ENCODE data around the gene ZNF202.

ZNF202 gene

GRCh38 chr11:123684601-123685000, 56.9 kb downstream of the ZNF202 start:
- H3K4me1 ChIP-seq (ENCODE audit: control insufficient read depth, insufficient read depth, low read length, unreplicated experiment), result no peaks in the 10 kb centered on the region
- H3K27ac ChIP-seq (ENCODE audit: low read depth, low read length), result no peak overlapping the region
- H2AFZ ChIP-seq (ENCODE audit: low read length, unreplicated experiment), result no peak overlapping the region
- H3K27me3 ChIP-seq (ENCODE audit: insufficient read depth, low read length), result peaks cover 81% of the 10 kb centered on the region
- no peak overlapping the region for H3K4me3 ChIP-seq (ENCODE audit: low read depth, low read length)
- H3K36me3 ChIP-seq (ENCODE audit: insufficient read depth, low read length), result no peaks in the 10 kb centered on the region
- no peaks in the 10 kb centered on the region for H3K79me2 ChIP-seq (ENCODE audit: control insufficient read depth, insufficient read depth, low read length, unreplicated experiment)

DNA sequence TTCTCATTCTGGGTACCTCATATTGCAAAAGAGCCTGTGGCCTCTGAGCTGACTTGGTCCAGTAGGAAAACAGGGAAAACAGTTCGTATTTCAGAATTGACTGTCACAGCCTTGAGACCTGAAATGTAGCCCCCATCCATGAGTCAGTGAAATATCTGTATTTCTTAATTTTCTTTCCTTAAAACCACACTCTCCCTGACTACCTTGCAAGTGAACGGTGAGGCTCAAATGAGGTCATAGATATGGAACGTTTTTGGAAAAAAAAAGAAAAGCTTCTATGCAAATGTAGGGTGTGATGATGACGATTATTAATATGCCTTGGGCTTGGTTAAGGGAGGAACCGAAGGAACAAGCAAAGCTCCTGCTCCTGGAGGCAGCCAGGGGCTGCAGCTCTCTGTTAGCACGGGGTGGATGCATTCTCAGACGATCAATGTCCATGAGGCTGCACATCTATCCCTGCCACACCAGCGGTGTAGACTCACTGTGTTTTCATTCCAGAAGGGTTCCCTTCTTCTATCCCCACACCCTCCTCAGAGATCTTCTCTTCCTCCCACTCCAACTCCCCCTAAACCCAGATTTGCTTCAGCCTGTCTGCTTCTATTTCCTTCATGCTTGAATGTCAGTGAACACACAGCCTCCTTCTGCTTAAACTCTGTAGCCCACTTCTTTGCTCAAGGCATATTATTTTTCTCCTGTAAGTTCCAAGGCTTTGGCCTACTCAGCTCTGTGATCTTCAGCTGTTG, 57.9 kb downstream of the ZNF202 start:
- no peaks in the 10 kb centered on the region for H3K36me3 ChIP-seq (ENCODE audit: insufficient read depth, low read length)
- H3K27me3 ChIP-seq (ENCODE audit: insufficient read depth, low read length), result peaks cover 79% of the 10 kb centered on the region
- H3K4me1 ChIP-seq (ENCODE audit: control insufficient read depth, insufficient read depth, low read length, unreplicated experiment), result no peaks in the 10 kb centered on the region
- H3K27ac ChIP-seq (ENCODE audit: low read depth, low read length), result no peak overlapping the region
- H2AFZ ChIP-seq (ENCODE audit: low read length, unreplicated experiment), result no peak overlapping the region
- no peaks in the 10 kb centered on the region for H3K79me2 ChIP-seq (ENCODE audit: control insufficient read depth, insufficient read depth, low read length, unreplicated experiment)
- no peak overlapping the region for H3K4me3 ChIP-seq (ENCODE audit: low read depth, low read length)

- no peak overlapping the region for H3K27ac ChIP-seq (ENCODE audit: low read depth, low read length)
- peaks cover 77% of the 10 kb centered on the region for H3K27me3 ChIP-seq (ENCODE audit: insufficient read depth, low read length)
- no peaks in the 10 kb centered on the region for H3K36me3 ChIP-seq (ENCODE audit: insufficient read depth, low read length)
- no peak overlapping the region for H3K4me3 ChIP-seq (ENCODE audit: low read depth, low read length)
- no peaks in the 10 kb centered on the region for H3K4me1 ChIP-seq (ENCODE audit: control insufficient read depth, insufficient read depth, low read length, unreplicated experiment)
- H3K79me2 ChIP-seq (ENCODE audit: control insufficient read depth, insufficient read depth, low read length, unreplicated experiment), result no peaks in the 10 kb centered on the region
- H2AFZ ChIP-seq (ENCODE audit: low read length, unreplicated experiment), result no peak overlapping the region
Measured at GRCh38 chr11:123682696-123683410, 58.6 kb downstream of the ZNF202 start.

GRCh38 chr11:123681030-123681429, 60.4 kb downstream of the ZNF202 start:
- H3K4me3 ChIP-seq (ENCODE audit: low read depth, low read length), result no peak overlapping the region
- H2AFZ ChIP-seq (ENCODE audit: low read length, unreplicated experiment), result no peak overlapping the region
- H3K4me1 ChIP-seq (ENCODE audit: control insufficient read depth, insufficient read depth, low read length, unreplicated experiment), result no peaks in the 10 kb centered on the region
- no peaks in the 10 kb centered on the region for H3K79me2 ChIP-seq (ENCODE audit: control insufficient read depth, insufficient read depth, low read length, unreplicated experiment)
- no peak overlapping the region for H3K27ac ChIP-seq (ENCODE audit: low read depth, low read length)
- H3K27me3 ChIP-seq (ENCODE audit: insufficient read depth, low read length), result peaks cover 74% of the 10 kb centered on the region
- H3K36me3 ChIP-seq (ENCODE audit: insufficient read depth, low read length), result no peaks in the 10 kb centered on the region

DNA sequence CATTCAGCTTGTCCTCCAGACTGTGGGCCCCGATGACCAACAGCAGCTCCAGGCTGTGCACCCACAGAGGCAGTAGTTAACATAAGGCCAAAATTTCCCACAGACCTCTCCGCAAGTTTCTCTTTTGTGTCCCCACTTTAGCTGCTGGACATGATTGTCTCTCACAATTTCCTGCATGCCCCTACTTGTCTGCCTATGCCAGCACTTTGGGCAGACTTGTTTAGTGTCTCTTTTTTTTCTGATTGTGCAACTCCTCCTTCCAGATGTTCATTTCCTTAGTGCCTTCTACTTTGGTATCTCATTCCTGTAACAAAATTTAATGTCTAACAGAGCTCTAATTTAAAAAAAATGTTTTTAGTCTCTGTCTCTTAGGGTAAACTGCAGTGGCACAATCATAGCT, 63.2 kb downstream of the ZNF202 start:
- H3K4me1 ChIP-seq (ENCODE audit: control insufficient read depth, insufficient read depth, low read length, unreplicated experiment), result no peaks in the 10 kb centered on the region
- H3K79me2 ChIP-seq (ENCODE audit: control insufficient read depth, insufficient read depth, low read length, unreplicated experiment), result no peaks in the 10 kb centered on the region
- H2AFZ ChIP-seq (ENCODE audit: low read length, unreplicated experiment), result no peak overlapping the region
- H3K4me3 ChIP-seq (ENCODE audit: low read depth, low read length), result no peak overlapping the region
- H3K36me3 ChIP-seq (ENCODE audit: insufficient read depth, low read length), result no peaks in the 10 kb centered on the region
- peaks cover 59% of the 10 kb centered on the region for H3K27me3 ChIP-seq (ENCODE audit: insufficient read depth, low read length)
- no peak overlapping the region for H3K27ac ChIP-seq (ENCODE audit: low read depth, low read length)

DNA sequence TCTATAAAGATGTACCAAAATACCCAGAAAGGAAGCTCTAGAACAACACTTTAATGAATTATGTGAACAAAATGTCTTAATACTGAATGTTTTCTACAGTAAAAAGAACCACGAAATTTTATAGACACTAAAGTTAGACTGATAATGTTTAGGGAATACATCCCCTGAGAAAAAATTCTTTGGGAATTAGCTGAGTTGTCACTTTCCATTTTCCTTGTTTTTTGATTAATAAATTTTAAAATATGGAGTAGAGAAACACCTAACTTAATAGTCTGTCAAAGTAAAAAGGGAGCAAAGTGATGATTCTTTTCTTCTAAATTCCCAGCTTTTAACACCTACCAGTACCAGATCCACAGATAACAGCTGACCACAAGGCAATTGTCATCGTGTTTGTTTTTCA, 64.0 kb downstream of the ZNF202 start:
- H3K27ac ChIP-seq (ENCODE audit: low read depth, low read length), result no peak overlapping the region

GRCh38 chr11:123674297-123674696, 67.2 kb downstream of the ZNF202 start:
- no peaks in the 10 kb centered on the region for H3K79me2 ChIP-seq (ENCODE audit: control insufficient read depth, insufficient read depth, low read length, unreplicated experiment)
- H3K27me3 ChIP-seq (ENCODE audit: insufficient read depth, low read length), result peaks cover 67% of the 10 kb centered on the region
- H3K36me3 ChIP-seq (ENCODE audit: insufficient read depth, low read length), result no peaks in the 10 kb centered on the region
- no peak overlapping the region for H3K27ac ChIP-seq (ENCODE audit: low read depth, low read length)
- H3K4me3 ChIP-seq (ENCODE audit: low read depth, low read length), result no peak overlapping the region
- H2AFZ ChIP-seq (ENCODE audit: low read length, unreplicated experiment), result no peak overlapping the region
- H3K4me1 ChIP-seq (ENCODE audit: control insufficient read depth, insufficient read depth, low read length, unreplicated experiment), result no peaks in the 10 kb centered on the region

More for the DNA sequence above, 64.0 kb downstream of the ZNF202 start:
- Histone ChIP-seq H3K79me2 (ENCODE audit: control insufficient read depth, insufficient read depth, low read length, unreplicated experiment) (no peaks in the 10 kb centered on the region), H3K36me3 (ENCODE audit: insufficient read depth, low read length) (no peaks in the 10 kb centered on the region), H3K4me1 (ENCODE audit: control insufficient read depth, insufficient read depth, low read length, unreplicated experiment) (no peaks in the 10 kb centered on the region), H3K27me3 (ENCODE audit: insufficient read depth, low read length) (peaks cover 56% of the 10 kb centered on the region), H2AFZ (ENCODE audit: low read length, unreplicated experiment) (no peak overlapping the region), H3K4me3 (ENCODE audit: low read depth, low read length) (no peak overlapping the region)
